CD4-positive, alpha-beta memory T cell (primary cell): ENCODE data around the gene USP6NL. TPM values are rescaled to one million over a fixed set of nuclear protein-coding genes. Genes with fewer than 3 reads are reported as not detected.

Experiments used
- CTCF ChIA-PET: fragments of 350-600 bp; sonication (Branson Sonifier 250); formaldehyde crosslinking; loops from one replicate; lab custom pipeline; 2021; ENCODE audit warnings: inconsistent platforms; ENCODE audit not compliant: partially characterized antibody; lab: Charles Lee
- POLR2A ChIA-PET: fragments of 350-600 bp; sonication (Branson Sonifier 250); formaldehyde crosslinking; loops from one replicate; lab custom pipeline; 2021; ENCODE audit not compliant: partially characterized antibody; lab: Charles Lee
- DNase-seq, 5 donors: peaks; one replicate each; pipeline versions ENCODE4 v3.0.0 to v3.0.0-alpha.2; 2020 to 2022; ENCODE audit warnings: mixed read lengths in 1 of 5
- H3K27ac ChIP-seq: one replicate; pipeline ENCODE4 v1.7.0; 2013; ENCODE audit warnings: low read depth, low read length
- H3K27me3 ChIP-seq: 2 replicates; pipeline ENCODE4 v1.7.0; 2013; ENCODE audit warnings: mild to moderate bottlenecking, low read length, moderate library complexity; ENCODE audit not compliant: insufficient read depth
- H3K36me3 ChIP-seq: 2 replicates; pipeline ENCODE4 v1.7.0; 2013; ENCODE audit warnings: mild to moderate bottlenecking, low read length, moderate library complexity; ENCODE audit not compliant: insufficient read depth
- H3K4me1 ChIP-seq: 2 replicates; pipeline ENCODE4 v1.7.0; 2013; ENCODE audit warnings: mild to moderate bottlenecking, low read length, moderate library complexity; ENCODE audit not compliant: insufficient read depth
- H3K4me3 ChIP-seq, 2 donors: one replicate each; pipeline ENCODE4 v1.7.0; 2013; ENCODE audit warnings: low read length in 2 of 2, mild to moderate bottlenecking in 1 of 2
- H3K9me3 ChIP-seq, 2 donors: one replicate each; pipeline ENCODE4 v1.7.0; 2013; ENCODE audit warnings: low read length in 2 of 2, control low read depth in 1 of 2; ENCODE audit not compliant: control insufficient read depth in 1 of 2
- H3K27ac Mint-ChIP-seq, 7 donors: one replicate each; pipeline ENCODE4 v1.8.0; 2020 to 2021; ENCODE audit warnings: mixed read lengths in 7 of 7, mild to moderate bottlenecking in 6 of 7, inconsistent platforms in 3 of 7, moderate library complexity in 3 of 7
- H3K27me3 Mint-ChIP-seq, 2 donors: one replicate each; pipeline ENCODE4 v1.8.0; 2020 to 2021; ENCODE audit warnings: mixed read lengths in 2 of 2
- H3K36me3 Mint-ChIP-seq, 2 donors: one replicate each; pipeline ENCODE4 v1.8.0; 2020 to 2021; ENCODE audit warnings: mixed read lengths in 2 of 2, inconsistent platforms in 1 of 2, mild to moderate bottlenecking in 1 of 2
- H3K4me1 Mint-ChIP-seq, 4 donors: one replicate each; pipeline ENCODE4 v1.8.0; 2020 to 2021; ENCODE audit warnings: mixed read lengths in 4 of 4, mild to moderate bottlenecking in 1 of 4
- H3K4me3 Mint-ChIP-seq, 8 donors: one replicate each; pipeline ENCODE4 v1.8.0; 2020 to 2021; ENCODE audit warnings: mixed read lengths in 8 of 8, mild to moderate bottlenecking in 7 of 8, moderate library complexity in 6 of 8, inconsistent platforms in 3 of 8
- H3K9me3 Mint-ChIP-seq, 8 donors: one replicate each; pipeline ENCODE4 v1.8.0; 2020 to 2021; ENCODE audit warnings: mixed read lengths in 8 of 8, mild to moderate bottlenecking in 5 of 8, inconsistent platforms in 3 of 8, moderate library complexity in 1 of 8
- intact Hi-C: fragments of 100-400 bp; cut with micrococcal nuclease; formaldehyde crosslinking; loops from one replicate; pipeline ENCODE4 v1.15.1; 2023
- polyA plus RNA-seq, 2 donors: library from polyadenylated mRNA; unstranded; fragments of 300-500 nt; fragmentation: Illumina TruSeq; gene quantifications; one replicate each; pipeline ENCODE4 v1.2.3, GENCODE V29; 2021
- total RNA-seq, 2 experiments: library from RNA; stranded (reverse); gene quantifications; one replicate each; pipeline ENCODE4 v1.2.3, GENCODE V29; 2021

USP6NL gene
- total and polyA plus RNA-seq, 4 experiments from 2014 or later = 2.2 to 4.8 (median 3.3) TPM

GRCh38 chr10:11616021-11616420, 4.6 kb upstream of the USP6NL start:
- intact Hi-C loops = loop anchor here (10.0 kb wide), 2 partner anchors 139 to 441 kb away; no protein-coding TSS in a partner anchor

GRCh38 chr10:11615396-11615795, 3.9 kb upstream of the USP6NL start:
- Mint-ChIP-seq H3K36me3 (peaks cover 0 to 4% of the 10 kb centered on the region in 2 donors), H3K27me3 (peaks cover 0 to 5% of the 10 kb centered on the region in 2 donors), H3K27ac (peak overlapping the region in 3 of 7 donors; percentile 67 to 81 (median 76)), H3K4me3 (no peak overlapping the region), H3K4me1 (peaks cover 12 to 22% (median 19%) of the 10 kb centered on the region in 4 donors), H3K9me3 (peaks cover 0 to 20% (median 12%) of the 10 kb centered on the region in 8 donors)
- peaks cover 0 to 3% of the 10 kb centered on the region in 2 donors for H3K9me3 ChIP-seq
- H3K4me1 ChIP-seq = peaks cover 14% of the 10 kb centered on the region
- ChIA-PET CTCF (no interaction called here), POLR2A (no interaction called here)
- intact Hi-C loops = loop anchor here (10.0 kb wide), 2 partner anchors 139 to 441 kb away; no protein-coding TSS in a partner anchor
- DNase-seq = no peak
- no peak overlapping the region for H3K27ac ChIP-seq
- H3K36me3 ChIP-seq = no peaks in the 10 kb centered on the region
- no peaks in the 10 kb centered on the region for H3K27me3 ChIP-seq
- no peak overlapping the region for H3K4me3 ChIP-seq

More at GRCh38 chr10:11616021-11616420, 4.6 kb upstream of the USP6NL start:
- H3K27me3 ChIP-seq = no peaks in the 10 kb centered on the region
- H3K27ac ChIP-seq = no peak overlapping the region
- H3K36me3 ChIP-seq = no peaks in the 10 kb centered on the region
- ChIA-PET CTCF (no interaction called here), POLR2A (no interaction called here)
- peaks cover 0 to 3% of the 10 kb centered on the region in 2 donors for H3K9me3 ChIP-seq
- peaks cover 11% of the 10 kb centered on the region for H3K4me1 ChIP-seq
- Mint-ChIP-seq H3K27ac (peak overlapping the region in 1 of 7 donors; percentile 79), H3K4me1 (peaks cover 9 to 18% (median 15%) of the 10 kb centered on the region in 4 donors), H3K4me3 (no peak overlapping the region), H3K27me3 (peaks cover 0 to 5% of the 10 kb centered on the region in 2 donors), H3K9me3 (peaks cover 0 to 20% (median 12%) of the 10 kb centered on the region in 8 donors), H3K36me3 (peaks cover 0 to 2% of the 10 kb centered on the region in 2 donors)
- H3K4me3 ChIP-seq = no peak overlapping the region
- DNase-seq = no peak

GRCh38 chr10:11612021-11613001, 861 bp upstream of the USP6NL start:
- Histone ChIP-seq H3K27ac (peak overlapping the region; percentile 22), H3K27me3 (no peaks in the 10 kb centered on the region), H3K4me1 (peaks cover 27% of the 10 kb centered on the region), H3K9me3 (peaks cover 0 to 3% of the 10 kb centered on the region in 2 donors), H3K4me3 (peak overlapping the region; percentile 1 to 46), H3K36me3 (no peaks in the 10 kb centered on the region)
- peaks cover 0 to 4% of the 10 kb centered on the region in 2 donors for H3K36me3 Mint-ChIP-seq
- peaks cover 24 to 42% (median 39%) of the 10 kb centered on the region in 4 donors for H3K4me1 Mint-ChIP-seq
- peaks cover 0 to 13% (median 9%) of the 10 kb centered on the region in 8 donors for H3K9me3 Mint-ChIP-seq
- POLR2A ChIA-PET = interaction anchor here (0.7 to 2.7 kb wide), 4 partner anchors 20 to 431 kb away, joined by 3 to 16 read pairs (median 4); partner anchors contain the start of gene UPF2
- CTCF ChIA-PET = interaction anchor here (1.1 kb wide), 1 partner anchor 10 kb away, joined by 3 read pairs; no protein-coding TSS in a partner anchor
- no peaks in the 10 kb centered on the region for H3K27me3 Mint-ChIP-seq
- DNase-seq = peak in 2 of 5 donors; percentile 4 to 12
- peak overlapping the region; percentile 88 to 95 (median 94) for H3K4me3 Mint-ChIP-seq
- intact Hi-C loops = loop anchor here (2.0 to 10.0 kb wide), 3 partner anchors 72 to 438 kb away; no protein-coding TSS in a partner anchor
- H3K27ac Mint-ChIP-seq = peak overlapping the region; percentile 80 to 94 (median 91)

- POLR2A ChIA-PET = interaction anchor here (0.9 to 2.7 kb wide), 2 partner anchors 9 to 75 kb away, joined by 5 to 16 read pairs; no protein-coding TSS in a partner anchor
- peak overlapping the region; percentile 25 for H3K27ac ChIP-seq
- Mint-ChIP-seq H3K27me3 (peaks cover 1 to 2% of the 10 kb centered on the region in 2 donors), H3K4me1 (peaks cover 25 to 47% (median 41%) of the 10 kb centered on the region in 4 donors), H3K36me3 (peaks cover 0 to 4% of the 10 kb centered on the region in 2 donors), H3K27ac (peak overlapping the region; percentile 15 to 86 (median 69)), H3K4me3 (peak overlapping the region; percentile 77 to 92 (median 90)), H3K9me3 (peaks cover 0 to 2% (median 0%) of the 10 kb centered on the region in 8 donors)
- peak in 4 of 5 donors; percentile 24 to 44 (median 29) for DNase-seq
- peaks cover 31% of the 10 kb centered on the region for H3K4me1 ChIP-seq
- H3K27me3 ChIP-seq = no peaks in the 10 kb centered on the region
- H3K4me3 ChIP-seq = peak overlapping the region; percentile 46 to 71
- H3K9me3 ChIP-seq = no peaks in the 10 kb centered on the region
- intact Hi-C loops = loop anchor here (10.0 kb wide), 2 partner anchors 144 to 436 kb away; no protein-coding TSS in a partner anchor
- CTCF ChIA-PET = no interaction called here
- H3K36me3 ChIP-seq = no peaks in the 10 kb centered on the region
Observed at GRCh38 chr10:11610826-11611247, 613 bp downstream of the USP6NL start.

- DNase-seq = no peak
- POLR2A ChIA-PET = interaction anchor here (0.9 to 2.7 kb wide), 2 partner anchors 9 to 76 kb away, joined by 5 to 16 read pairs; no protein-coding TSS in a partner anchor
- peaks cover 0 to 1% (median 0%) of the 10 kb centered on the region in 8 donors for H3K9me3 Mint-ChIP-seq
- H3K4me3 Mint-ChIP-seq = peak overlapping the region; percentile 77 to 92 (median 90)
- Histone ChIP-seq H3K36me3 (no peaks in the 10 kb centered on the region), H3K9me3 (no peaks in the 10 kb centered on the region), H3K27ac (peak overlapping the region; percentile 25), H3K27me3 (no peaks in the 10 kb centered on the region), H3K4me1 (peaks cover 36% of the 10 kb centered on the region), H3K4me3 (peak overlapping the region; percentile 46 to 71)
- CTCF ChIA-PET = interaction anchor here (0.7 kb wide), 1 partner anchor 9 kb away, joined by 4 read pairs; no protein-coding TSS in a partner anchor
- intact Hi-C loops = loop anchor here (10.0 kb wide), 2 partner anchors 145 to 435 kb away; no protein-coding TSS in a partner anchor
- peak overlapping the region; percentile 15 to 86 (median 69) for H3K27ac Mint-ChIP-seq
- H3K36me3 Mint-ChIP-seq = peaks cover 0 to 4% of the 10 kb centered on the region in 2 donors
- H3K4me1 Mint-ChIP-seq = peaks cover 28 to 52% (median 43%) of the 10 kb centered on the region in 4 donors
- peaks cover 1 to 2% of the 10 kb centered on the region in 2 donors for H3K27me3 Mint-ChIP-seq
Observed at GRCh38 chr10:11610166-11610825, 1.2 kb downstream of the USP6NL start.

GRCh38 chr10:11609492-11610093, 1.9 kb downstream of the USP6NL start:
- Mint-ChIP-seq H3K4me1 (peaks cover 30 to 57% (median 46%) of the 10 kb centered on the region in 4 donors), H3K36me3 (peaks cover 0 to 4% of the 10 kb centered on the region in 2 donors), H3K9me3 (no peaks in the 10 kb centered on the region), H3K4me3 (peak overlapping the region in 6 of 8 donors; percentile 4 to 57 (median 42)), H3K27me3 (peaks cover 1 to 2% of the 10 kb centered on the region in 2 donors), H3K27ac (peak overlapping the region in 2 of 7 donors; percentile 26 to 33)
- ChIA-PET CTCF (interaction anchor here (0.7 kb wide), 1 partner anchor 10 kb away, joined by 4 read pairs; no protein-coding TSS in a partner anchor), POLR2A (no interaction called here)
- DNase-seq = no peak
- Histone ChIP-seq H3K27ac (no peak overlapping the region), H3K4me3 (no peak overlapping the region), H3K27me3 (no peaks in the 10 kb centered on the region), H3K9me3 (no peaks in the 10 kb centered on the region), H3K36me3 (no peaks in the 10 kb centered on the region), H3K4me1 (peaks cover 41% of the 10 kb centered on the region)
- intact Hi-C loops = loop anchor here (10.0 kb wide), 2 partner anchors 145 to 435 kb away; no protein-coding TSS in a partner anchor
